ENCODE data around the gene APLNR.

Gene APLNR

GRCh38 chr11:57214494-57214893, 22.6 kb downstream of the APLNR start:
- Histone ChIP-seq H3K27me3 (ENCODE audit: insufficient read depth, low read length, poor library complexity) (peaks cover 4% of the 10 kb centered on the region), H3K4me1 (ENCODE audit: insufficient read depth, low read length) (peaks cover 6% of the 10 kb centered on the region), H2AFZ (ENCODE audit: low read depth, low read length) (no peak overlapping the region), H3K9me3 (ENCODE audit: insufficient read depth, low read length, severe bottlenecking) (no peaks in the 10 kb centered on the region), H3K27ac (ENCODE audit: low read length) (no peak overlapping the region), H3K4me3 (ENCODE audit: low read depth in 1 of 2, low read length in 2 of 2) (no peak overlapping the region), H3K36me3 (ENCODE audit: insufficient read depth, low read length) (no peaks in the 10 kb centered on the region), H3K79me2 (ENCODE audit: insufficient read depth, low read length) (no peaks in the 10 kb centered on the region), H3K4me2 (ENCODE audit: insufficient read depth, low read length) (no peak overlapping the region), H4K20me1 (ENCODE audit: insufficient read depth, low read length) (no peaks in the 10 kb centered on the region), H3K9ac (ENCODE audit: low read depth, low read length) (no peak overlapping the region)
- DNase-seq = no peak
- no peak for TF ChIP-seq CTCF (IDR thresholded peaks at IDR 0.05; ENCODE audit: borderline replicate concordance, extremely low read depth, low read length, poor library complexity, severe bottlenecking)
- no peak for TF ChIP-seq EZH2 (IDR thresholded peaks at IDR 0.05; ENCODE audit: borderline replicate concordance, low read depth, low read length, severe bottlenecking)
- no peak for ATAC-seq (ENCODE audit: insufficient read depth, low read depth)

- no peak overlapping the region for H3K9ac ChIP-seq (ENCODE audit: low read depth, low read length)
- H3K9me3 ChIP-seq (ENCODE audit: insufficient read depth, low read length, severe bottlenecking) = no peaks in the 10 kb centered on the region
- no peaks in the 10 kb centered on the region for H4K20me1 ChIP-seq (ENCODE audit: insufficient read depth, low read length)
- H3K27me3 ChIP-seq (ENCODE audit: insufficient read depth, low read length, poor library complexity) = peaks cover 4% of the 10 kb centered on the region
- no peaks in the 10 kb centered on the region for H3K79me2 ChIP-seq (ENCODE audit: insufficient read depth, low read length)
- peaks cover 6% of the 10 kb centered on the region for H3K4me1 ChIP-seq (ENCODE audit: insufficient read depth, low read length)
- H3K27ac ChIP-seq (ENCODE audit: low read length) = no peak overlapping the region
- TF ChIP-seq EZH2 (IDR thresholded peaks at IDR 0.05; ENCODE audit: borderline replicate concordance, low read depth, low read length, severe bottlenecking) = no peak
- no peak for TF ChIP-seq CTCF (IDR thresholded peaks at IDR 0.05; ENCODE audit: borderline replicate concordance, extremely low read depth, low read length, poor library complexity, severe bottlenecking)
- no peaks in the 10 kb centered on the region for H3K36me3 ChIP-seq (ENCODE audit: insufficient read depth, low read length)
- no peak for DNase-seq
- H2AFZ ChIP-seq (ENCODE audit: low read depth, low read length) = no peak overlapping the region
- no peak overlapping the region for H3K4me3 ChIP-seq (ENCODE audit: low read depth in 1 of 2, low read length in 2 of 2)
- no peak overlapping the region for H3K4me2 ChIP-seq (ENCODE audit: insufficient read depth, low read length)
- ATAC-seq (ENCODE audit: insufficient read depth, low read depth) = no peak
These were observed 23.0 kb downstream of the APLNR start for GRCh38 chr11:57214098-57214417.

GRCh38 chr11:57213342-57214097, 23.5 kb downstream of the APLNR start:
- Histone ChIP-seq H3K4me1 (ENCODE audit: insufficient read depth, low read length) (peaks cover 6% of the 10 kb centered on the region), H2AFZ (ENCODE audit: low read depth, low read length) (no peak overlapping the region), H3K4me3 (ENCODE audit: low read depth in 1 of 2, low read length in 2 of 2) (no peak overlapping the region), H3K27ac (ENCODE audit: low read length) (no peak overlapping the region), H3K36me3 (ENCODE audit: insufficient read depth, low read length) (no peaks in the 10 kb centered on the region), H3K4me2 (ENCODE audit: insufficient read depth, low read length) (no peak overlapping the region), H3K9me3 (ENCODE audit: insufficient read depth, low read length, severe bottlenecking) (no peaks in the 10 kb centered on the region), H4K20me1 (ENCODE audit: insufficient read depth, low read length) (no peaks in the 10 kb centered on the region), H3K79me2 (ENCODE audit: insufficient read depth, low read length) (no peaks in the 10 kb centered on the region), H3K9ac (ENCODE audit: low read depth, low read length) (no peak overlapping the region), H3K27me3 (ENCODE audit: insufficient read depth, low read length, poor library complexity) (peaks cover 4% of the 10 kb centered on the region)
- ATAC-seq (ENCODE audit: insufficient read depth, low read depth) (peak; percentile 75), DNase-seq (peak; percentile 27)
- TF ChIP-seq CTCF (IDR thresholded peaks at IDR 0.05; ENCODE audit: borderline replicate concordance, extremely low read depth, low read length, poor library complexity, severe bottlenecking) = no peak
- no peak for TF ChIP-seq EZH2 (IDR thresholded peaks at IDR 0.05; ENCODE audit: borderline replicate concordance, low read depth, low read length, severe bottlenecking)
